SU-DHL-6 (cell line): ENCODE measurements around the gene ATP6V1C2.

Experiments
- CTCF ChIP-seq: fragments of 200-600 bp; sonication (generic); IDR thresholded peaks from one replicate; pipeline ENCODE4 v1.5.1; 2017; ENCODE audit warnings: antibody characterized with exemption, mild to moderate bottlenecking, low read length, moderate library complexity; ENCODE audit not compliant: insufficient read depth, poor library complexity, severe bottlenecking
- EZH2phosphoT487 ChIP-seq: fragments of 200-600 bp; sonication (generic), shearing (Covaris generic); conservative IDR thresholded peaks from 2 replicates; pipeline ENCODE4 v1.6.1; 2018; ENCODE audit warnings: mild to moderate bottlenecking, antibody characterized with exemption, low read length, moderate library complexity, mixed read lengths

GRCh38 chr2:10818984-10819383, 97.6 kb downstream of the ATP6V1C2 start:
- TF ChIP-seq EZH2phosphoT487, result no peak
- no peak for TF ChIP-seq CTCF
